Fibroblast of gingiva (primary cell): ENCODE results near the gene PDXDC1.
"Not testable (repeated sequence)": the region's sequence is repeated elsewhere in the genome, so short reads cannot be mapped to it uniquely, and the experiment has no call there.

Experiments
- DNase-seq: peaks from one replicate; pipeline ENCODE4 v3.0.0-alpha.2; 2011; ENCODE audit warnings: low read depth

PDXDC1 gene

GRCh38 chr16:15071916-15072769 lies 97.3 kb downstream of the PDXDC1 start:
- DNase-seq, result not testable (repeated sequence)

GRCh38 chr16:15073101-15073500 lies 98.3 kb downstream of the PDXDC1 start:
- DNase-seq, result no peak

- not testable (repeated sequence) for DNase-seq
Measured at GRCh38 chr16:15076161-15076560, 101.3 kb downstream of the PDXDC1 start.

- DNase-seq, result not testable (repeated sequence)
Measured at GRCh38 chr16:15080883-15081282, 106.1 kb downstream of the PDXDC1 start.

GRCh38 chr16:15082788-15083187 lies 108.0 kb downstream of the PDXDC1 start:
- not testable (repeated sequence) for DNase-seq

- not testable (repeated sequence) for DNase-seq
Measured at GRCh38 chr16:15090663-15091269, 115.9 kb downstream of the PDXDC1 start.

- not testable (repeated sequence) for DNase-seq
Measured at GRCh38 chr16:15093571-15093954, 118.7 kb downstream of the PDXDC1 start.

GRCh38 chr16:15093955-15094827 lies 119.4 kb downstream of the PDXDC1 start, which contains the start of gene RRN3:
Gene RRN3 (minus strand): TSS chr16:15094272. CDS start chr16:15094233, 39 bp downstream.
- DNase-seq, result peak; percentile 93

GRCh38 chr16:15096583-15096972 lies 121.8 kb downstream of the PDXDC1 start:
- not testable (repeated sequence) for DNase-seq

GRCh38 chr16:15099366-15099909 lies 124.6 kb downstream of the PDXDC1 start:
- not testable (repeated sequence) for DNase-seq

GRCh38 chr16:15100372-15100987 lies 125.7 kb downstream of the PDXDC1 start:
- not testable (repeated sequence) for DNase-seq

- DNase-seq, result not testable (repeated sequence)
Measured at GRCh38 chr16:15127641-15128425, 153.0 kb downstream of the PDXDC1 start.

GRCh38 chr16:15130256-15130932 lies 155.6 kb downstream of the PDXDC1 start:
- DNase-seq, result not testable (repeated sequence)

- DNase-seq, result not testable (repeated sequence)
Measured at GRCh38 chr16:15130943-15131700, 156.3 kb downstream of the PDXDC1 start.

- DNase-seq, result not testable (repeated sequence)
Measured at GRCh38 chr16:15132719-15133428, 158.0 kb downstream of the PDXDC1 start.

- not testable (repeated sequence) for DNase-seq
Measured at GRCh38 chr16:15133554-15133953, 158.7 kb downstream of the PDXDC1 start.

GRCh38 chr16:15134752-15135482 lies 160.1 kb downstream of the PDXDC1 start:
- not testable (repeated sequence) for DNase-seq
